Measurements from ENCODE around the gene VANGL2. TPM values are rescaled to one million over a fixed set of nuclear protein-coding genes. Genes with fewer than 3 reads are reported as not detected.

The VANGL2 gene
- total RNA-seq, 4 donors from 2014 or later, result 0.84 to 2.0 (median 1.4) TPM

DNA sequence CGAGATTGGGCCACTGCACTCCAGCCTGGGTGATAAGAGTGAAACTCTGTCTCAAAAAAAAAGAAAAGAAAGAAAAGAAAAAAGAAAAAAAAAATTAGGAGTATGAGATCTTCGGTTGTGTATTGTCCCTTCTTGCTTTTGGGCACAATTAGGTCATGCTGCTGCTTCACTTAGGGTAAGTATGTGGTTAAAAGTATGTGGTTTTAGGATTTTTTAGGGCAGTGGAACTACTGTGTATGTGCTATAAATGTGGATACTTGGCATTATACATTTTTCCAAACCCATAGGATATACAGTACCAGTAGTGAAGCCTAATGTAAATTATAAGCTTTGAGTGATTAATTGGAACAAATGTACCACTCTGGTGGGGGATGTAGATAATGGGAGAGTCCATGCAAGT lies 31.2 kb downstream of the VANGL2 start:
- Histone ChIP-seq H3K36me3 (peaks cover 0 to 8% (median 0%) of the 10 kb centered on the region in 3 donors), H3K27ac (peak overlapping the region in 1 of 4 donors; percentile 27), H3K9me3 (no peaks in the 10 kb centered on the region), H3K4me3 (no peak overlapping the region), H3K4me1 (peaks cover 0 to 10% (median 0%) of the 10 kb centered on the region in 4 donors), H3K27me3 (no peaks in the 10 kb centered on the region)
- WGBS, 2 donors, result 87 to 95% methylated on average over 2 of the region's 2 CpGs
- DNase-seq (ENCODE audit: low spot score in 2 of 2), result no peak
- TF ChIP-seq EP300 (IDR thresholded peaks at IDR 0.05), result no peak
- TF ChIP-seq, protein P1, sequence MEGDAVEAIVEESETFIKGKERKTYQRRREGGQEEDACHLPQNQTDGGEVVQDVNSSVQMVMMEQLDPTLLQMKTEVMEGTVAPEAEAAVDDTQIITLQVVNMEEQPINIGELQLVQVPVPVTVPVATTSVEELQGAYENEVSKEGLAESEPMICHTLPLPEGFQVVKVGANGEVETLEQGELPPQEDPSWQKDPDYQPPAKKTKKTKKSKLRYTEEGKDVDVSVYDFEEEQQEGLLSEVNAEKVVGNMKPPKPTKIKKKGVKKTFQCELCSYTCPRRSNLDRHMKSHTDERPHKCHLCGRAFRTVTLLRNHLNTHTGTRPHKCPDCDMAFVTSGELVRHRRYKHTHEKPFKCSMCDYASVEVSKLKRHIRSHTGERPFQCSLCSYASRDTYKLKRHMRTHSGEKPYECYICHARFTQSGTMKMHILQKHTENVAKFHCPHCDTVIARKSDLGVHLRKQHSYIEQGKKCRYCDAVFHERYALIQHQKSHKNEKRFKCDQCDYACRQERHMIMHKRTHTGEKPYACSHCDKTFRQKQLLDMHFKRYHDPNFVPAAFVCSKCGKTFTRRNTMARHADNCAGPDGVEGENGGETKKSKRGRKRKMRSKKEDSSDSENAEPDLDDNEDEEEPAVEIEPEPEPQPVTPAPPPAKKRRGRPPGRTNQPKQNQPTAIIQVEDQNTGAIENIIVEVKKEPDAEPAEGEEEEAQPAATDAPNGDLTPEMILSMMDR (IDR thresholded peaks at IDR 0.05), result no peak
- TF ChIP-seq POLR2A (IDR thresholded peaks at IDR 0.05), result no peak

DNA sequence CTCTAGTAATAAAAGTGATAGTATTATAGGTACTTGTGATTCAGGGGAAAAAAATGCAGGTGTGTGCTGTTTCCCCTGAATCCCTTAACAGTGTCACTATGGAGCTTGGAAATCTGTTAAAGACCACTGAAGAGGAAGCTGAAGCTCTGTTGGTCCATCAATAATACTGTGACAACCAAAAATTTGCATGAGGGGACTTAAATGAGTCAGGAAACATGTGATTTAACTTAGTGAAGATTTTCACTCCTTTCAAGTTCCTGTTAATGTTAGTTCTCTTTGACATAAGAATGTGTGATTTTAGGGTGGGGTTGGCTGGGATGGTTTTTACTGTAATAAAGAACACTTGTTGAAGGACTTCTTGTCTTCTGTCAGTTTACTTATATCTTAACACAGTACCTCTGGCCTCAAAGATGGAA lies 32.0 kb downstream of the VANGL2 start:
- Histone ChIP-seq H3K9me3 (no peaks in the 10 kb centered on the region), H3K27me3 (no peaks in the 10 kb centered on the region), H3K4me1 (peaks cover 0 to 10% (median 0%) of the 10 kb centered on the region in 4 donors), H3K27ac (peak overlapping the region in 1 of 4 donors; percentile 27), H3K4me3 (no peak overlapping the region), H3K36me3 (no peaks in the 10 kb centered on the region)
- TF ChIP-seq POLR2A (IDR thresholded peaks at IDR 0.05) (no peak), EP300 (IDR thresholded peaks at IDR 0.05) (no peak)
- TF ChIP-seq, protein P1 (IDR thresholded peaks at IDR 0.05), result no peak
- DNase-seq (ENCODE audit: low spot score in 2 of 2), result no peak

DNA sequence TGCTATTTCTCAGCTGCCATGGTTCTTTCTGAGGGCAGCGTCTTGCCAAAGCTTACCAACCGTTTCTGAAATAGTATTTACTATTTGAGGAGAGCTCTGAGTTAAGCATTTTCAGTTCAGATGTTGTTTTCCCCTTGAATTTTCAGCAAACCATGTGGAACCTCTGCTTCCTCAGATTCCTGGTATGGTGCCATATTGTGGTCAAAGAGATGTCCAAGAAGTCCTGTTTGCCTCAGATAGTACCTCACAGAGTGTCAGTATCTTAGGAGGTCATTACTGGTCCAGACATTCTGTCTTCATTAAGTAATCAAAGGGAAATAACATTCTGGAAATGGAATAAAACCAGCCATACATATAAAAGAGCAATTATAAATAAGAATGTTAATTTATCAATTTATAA lies 36.6 kb downstream of the VANGL2 start:
- Histone ChIP-seq H3K36me3 (no peaks in the 10 kb centered on the region), H3K27me3 (no peaks in the 10 kb centered on the region), H3K9me3 (no peaks in the 10 kb centered on the region), H3K4me3 (no peak overlapping the region), H3K4me1 (no peaks in the 10 kb centered on the region), H3K27ac (no peak overlapping the region)
- TF ChIP-seq POLR2A (IDR thresholded peaks at IDR 0.05) (no peak), EP300 (IDR thresholded peaks at IDR 0.05) (no peak)
- TF ChIP-seq, protein P1 (IDR thresholded peaks at IDR 0.05), result no peak
- no peak for DNase-seq (ENCODE audit: low spot score in 2 of 2)
- WGBS, 2 donors, result 67 to 70% methylated on average over 2 of the region's 2 CpGs

DNA sequence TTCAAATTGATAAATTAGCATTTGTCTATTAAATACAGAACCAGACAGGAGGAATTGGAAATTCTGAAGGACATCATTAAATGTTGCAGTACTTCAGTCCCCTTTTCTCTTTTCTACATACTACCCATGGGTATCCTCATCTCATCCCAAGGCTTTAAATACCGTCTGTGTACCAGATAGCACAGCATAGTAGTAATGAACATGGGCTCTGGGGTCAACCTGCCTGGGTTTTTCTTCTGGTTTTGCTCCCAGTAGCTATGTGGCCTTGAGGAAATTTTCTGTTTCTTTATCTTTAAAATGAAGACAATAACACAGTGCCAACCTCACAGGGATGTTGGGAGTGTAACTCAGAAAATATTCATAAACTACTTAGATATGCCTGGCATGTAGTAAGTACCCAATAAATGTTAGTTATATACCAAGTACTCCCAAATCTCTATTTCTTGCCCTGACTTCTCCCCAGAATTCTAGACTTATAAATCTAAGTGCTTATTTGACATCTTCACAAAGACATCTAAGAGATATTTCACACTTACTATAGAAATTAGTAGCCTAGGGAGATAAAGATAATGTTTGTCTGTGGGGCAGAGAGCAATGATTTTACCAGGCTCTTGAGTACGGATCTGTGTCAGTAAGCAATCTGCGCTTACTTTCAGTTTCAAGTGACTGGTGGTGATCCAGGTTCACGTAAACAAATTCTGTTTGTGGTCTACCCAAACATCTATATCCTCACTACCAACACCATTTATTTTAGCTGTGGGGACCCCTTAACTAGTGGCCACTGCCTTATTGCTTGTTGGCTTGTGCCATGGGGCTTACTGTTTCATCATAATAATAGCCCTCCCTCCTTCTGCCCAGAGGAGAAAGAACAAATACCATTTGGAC lies 37.3 kb downstream of the VANGL2 start:
- 71 to 77% methylated on average over 4 of the region's 4 CpGs for WGBS, 2 donors
- TF ChIP-seq POLR2A (IDR thresholded peaks at IDR 0.05) (no peak), EP300 (IDR thresholded peaks at IDR 0.05) (no peak)
- TF ChIP-seq, protein P1 (IDR thresholded peaks at IDR 0.05), result no peak
- H3K9me3 ChIP-seq, result no peaks in the 10 kb centered on the region
- H3K4me3 ChIP-seq, result peak overlapping the region in 1 of 4 donors; percentile 20
- no peaks in the 10 kb centered on the region for H3K36me3 ChIP-seq
- no peak for DNase-seq (ENCODE audit: low spot score in 2 of 2)
- no peaks in the 10 kb centered on the region for H3K27me3 ChIP-seq
- no peaks in the 10 kb centered on the region for H3K4me1 ChIP-seq
- H3K27ac ChIP-seq, result peak overlapping the region in 1 of 4 donors; percentile 62

DNA sequence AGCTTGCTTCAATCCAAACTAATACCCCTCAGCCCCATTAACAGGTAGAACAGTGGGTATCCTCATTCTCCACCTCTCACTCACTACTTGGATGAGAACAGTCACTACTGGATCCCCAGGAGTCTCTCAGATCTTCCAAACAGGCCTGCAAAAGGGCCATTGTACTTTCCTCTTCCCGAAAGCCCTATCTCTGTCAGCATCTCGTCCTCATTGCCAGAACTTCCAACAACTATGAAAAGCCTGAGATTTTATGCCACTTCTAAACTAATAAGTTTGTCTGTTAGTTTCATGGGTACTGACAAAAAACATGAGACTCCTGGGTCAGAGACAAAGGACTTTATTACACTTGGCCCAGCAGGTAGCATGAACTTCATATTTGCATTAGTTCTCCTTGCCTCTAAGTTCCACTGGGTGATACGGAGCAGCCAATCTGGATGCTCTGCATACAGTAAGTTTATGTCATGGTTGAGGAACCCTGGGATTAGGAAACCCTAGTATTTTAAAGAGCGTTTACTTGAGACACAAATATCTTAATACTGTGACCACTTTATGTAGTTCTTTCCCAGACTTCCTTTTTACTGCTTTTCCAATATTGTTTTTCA lies 38.1 kb downstream of the VANGL2 start:
- 76 to 85% methylated on average over 4 of the region's 4 CpGs for whole genome bisulfite sequencing, 2 donors
- TF ChIP-seq POLR2A (IDR thresholded peaks at IDR 0.05) (no peak), EP300 (IDR thresholded peaks at IDR 0.05) (no peak)
- TF ChIP-seq, protein P1 (IDR thresholded peaks at IDR 0.05), result no peak
- Histone ChIP-seq H3K9me3 (no peaks in the 10 kb centered on the region), H3K27ac (peak overlapping the region in 1 of 4 donors; percentile 62), H3K4me1 (no peaks in the 10 kb centered on the region), H3K36me3 (no peaks in the 10 kb centered on the region), H3K4me3 (peak overlapping the region in 1 of 4 donors; percentile 20), H3K27me3 (no peaks in the 10 kb centered on the region)
- no peak for DNase-seq (ENCODE audit: low spot score in 2 of 2)
